ENCODE measurements around the gene PTCD1. TPM values are rescaled to one million over a fixed set of nuclear protein-coding genes. Genes with fewer than 3 reads are reported as not detected.

Gene PTCD1
- total and polyA plus RNA-seq, 9 of the 15 experiments (the other 6 are each of a cell fraction or from before 2014, with no cell fraction given) = 0.46 to 17.1 (median 6.2) TPM

DNA sequence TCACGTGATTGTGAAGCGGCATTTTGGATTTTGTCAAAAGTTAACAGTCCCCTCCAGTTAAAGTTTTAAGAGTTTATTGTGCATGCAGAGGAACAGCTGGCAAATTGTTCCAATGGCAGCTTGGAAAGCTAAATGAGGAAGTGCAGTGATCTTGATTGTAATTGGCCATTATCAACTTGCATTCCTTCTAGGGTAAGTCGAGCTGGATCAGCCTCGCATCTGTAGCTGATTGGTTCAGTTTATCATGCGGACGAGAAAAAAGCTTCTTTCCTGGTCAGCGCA lies 34.7 kb upstream of the PTCD1 start (continued):
- TF ChIP-seq ARID4B (CRISPR knock-in tag; IDR thresholded peaks at IDR 0.05) = peak; percentile 77; the same call in 1 of the 2 replicates
- peak; percentile 83 for TF ChIP-seq ELF2 (CRISPR knock-in tag; IDR thresholded peaks at IDR 0.05)
- TF ChIP-seq NFE2 (IDR thresholded peaks at IDR 0.05; ENCODE audit: low read depth) = no peak
- peak; percentile 20 for TF ChIP-seq FOS (IDR thresholded peaks at IDR 0.05; ENCODE audit: extremely low read depth, insufficient read length)
- TF ChIP-seq, protein P1, sequence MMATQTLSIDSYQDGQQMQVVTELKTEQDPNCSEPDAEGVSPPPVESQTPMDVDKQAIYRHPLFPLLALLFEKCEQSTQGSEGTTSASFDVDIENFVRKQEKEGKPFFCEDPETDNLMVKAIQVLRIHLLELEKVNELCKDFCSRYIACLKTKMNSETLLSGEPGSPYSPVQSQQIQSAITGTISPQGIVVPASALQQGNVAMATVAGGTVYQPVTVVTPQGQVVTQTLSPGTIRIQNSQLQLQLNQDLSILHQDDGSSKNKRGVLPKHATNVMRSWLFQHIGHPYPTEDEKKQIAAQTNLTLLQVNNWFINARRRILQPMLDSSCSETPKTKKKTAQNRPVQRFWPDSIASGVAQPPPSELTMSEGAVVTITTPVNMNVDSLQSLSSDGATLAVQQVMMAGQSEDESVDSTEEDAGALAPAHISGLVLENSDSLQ (IDR thresholded peaks at IDR 0.05) = no peak
- TF ChIP-seq ETS2 (tag; IDR thresholded peaks at IDR 0.05; ENCODE audit: borderline replicate concordance, poor library complexity, severe bottlenecking) = no peak
- TF ChIP-seq SPI1 (IDR thresholded peaks at IDR 0.05; ENCODE audit: borderline replicate concordance, low read depth, low read length) = peak; percentile 100
- peak; percentile 59 to 91; a peak in 2 of 4 replicates for TF ChIP-seq SIN3A (IDR thresholded peaks at IDR 0.05; ENCODE audit: borderline replicate concordance in 2 of 2, control insufficient read depth in 1 of 2, low read depth in 2 of 2, low read length in 2 of 2)
- TF ChIP-seq MYC (IDR thresholded peaks at IDR 0.05; ENCODE audit: low read depth, low read length) = 0 out of 2 replicates have a peak, but pooled peaks have one; percentile 24
- no peak for TF ChIP-seq MYC (CRISPR knock-in tag; IDR thresholded peaks at IDR 0.05; ENCODE audit: borderline replicate concordance, low read depth)
- no peak for TF ChIP-seq SMAD3 (CRISPR knock-in tag; conservative IDR thresholded peaks at IDR 0.05)
- peak; percentile 80 for TF ChIP-seq DACH1 (IDR thresholded peaks at IDR 0.05; ENCODE audit: partially characterized antibody)
- TF ChIP-seq GATA2 (CRISPR knock-in tag; IDR thresholded peaks at IDR 0.05) = no peak
- peak; percentile 62 for TF ChIP-seq ASH1L (IDR thresholded peaks at IDR 0.05; ENCODE audit: borderline replicate concordance, low read depth, partially characterized antibody)
- TF ChIP-seq TEAD4 (IDR thresholded peaks at IDR 0.05; ENCODE audit: low read length) = 0 out of 2 replicates have a peak, but pooled peaks have one; percentile 22
- no peak for TF ChIP-seq TEAD4 (CRISPR knock-in tag; IDR thresholded peaks at IDR 0.05; ENCODE audit: borderline replicate concordance)
- TF ChIP-seq ELF1 (tag; IDR thresholded peaks at IDR 0.05) = peak; percentile 92
